ENCODE measurements around the gene FSTL5. TPM values are rescaled to one million over a fixed set of nuclear protein-coding genes. Genes with fewer than 3 reads are reported as not detected.

Gene FSTL5
- total RNA-seq, 1 experiment from 2014 or later, result not detected

DNA sequence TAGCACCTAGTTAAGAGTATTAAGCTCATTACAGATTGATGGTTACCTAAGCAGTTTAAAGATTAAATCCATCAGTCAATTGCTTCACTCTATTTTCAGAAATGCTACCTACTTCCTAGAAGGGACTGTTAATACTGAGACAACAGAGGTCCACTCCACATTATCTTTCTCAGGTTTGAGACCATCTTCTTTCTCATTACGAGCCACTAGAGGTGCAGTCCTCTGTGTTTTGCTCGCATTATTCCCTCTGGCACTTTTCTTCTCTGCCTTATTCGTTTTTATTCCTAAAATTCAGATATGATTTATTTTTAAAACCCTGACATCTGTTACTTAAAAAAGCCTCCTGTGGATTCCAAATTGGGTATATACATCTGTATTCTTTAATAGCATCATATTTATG is 459.1 kb downstream of the FSTL5 start:
- BruUV-seq (replicated peaks), result no TSS peak
- POLR2A ChIA-PET, result interaction anchor here (1.0 kb wide), 1 partner anchor 64 kb away, joined by 3 read pairs; no protein-coding TSS in a partner anchor
- H3K27me3 Mint-ChIP-seq (ENCODE audit: insufficient read depth, unreplicated experiment), result no peaks in the 10 kb centered on the region
- peaks cover 5% of the 10 kb centered on the region for H3K9me3 Mint-ChIP-seq (ENCODE audit: unreplicated experiment)
- no peaks in the 10 kb centered on the region for H3K4me1 Mint-ChIP-seq (ENCODE audit: insufficient read depth, unreplicated experiment)
- no peak for TF ChIP-seq CTCF (IDR thresholded peaks at IDR 0.05; ENCODE audit: unreplicated experiment)
- CTCF ChIA-PET, result interaction anchor here (0.5 kb wide), 1 partner anchor 310 kb away, joined by 3 read pairs; no protein-coding TSS in a partner anchor
- no peak overlapping the region for H3K4me3 Mint-ChIP-seq (ENCODE audit: unreplicated experiment)
- DNase-seq (ENCODE audit: unreplicated experiment), result no peak
- H3K36me3 Mint-ChIP-seq (ENCODE audit: insufficient read depth, unreplicated experiment), result no peaks in the 10 kb centered on the region
- intact Hi-C loops (cut with micrococcal nuclease), result no loop called here
- no peak overlapping the region for H3K27ac Mint-ChIP-seq (ENCODE audit: low read depth, unreplicated experiment)

- peaks cover 5% of the 10 kb centered on the region for H3K9me3 Mint-ChIP-seq (ENCODE audit: unreplicated experiment)
- TF ChIP-seq CTCF (IDR thresholded peaks at IDR 0.05; ENCODE audit: unreplicated experiment), result no peak
- H3K4me1 Mint-ChIP-seq (ENCODE audit: insufficient read depth, unreplicated experiment), result no peaks in the 10 kb centered on the region
- CTCF ChIA-PET, result no interaction called here
- no peak overlapping the region for H3K4me3 Mint-ChIP-seq (ENCODE audit: unreplicated experiment)
- intact Hi-C loops (cut with micrococcal nuclease), result no loop called here
- no peak overlapping the region for H3K27ac Mint-ChIP-seq (ENCODE audit: low read depth, unreplicated experiment)
- DNase-seq (ENCODE audit: unreplicated experiment), result no peak
- BruUV-seq (replicated peaks), result no TSS peak
- POLR2A ChIA-PET, result interaction anchor here (1.0 kb wide), 1 partner anchor 64 kb away, joined by 3 read pairs; no protein-coding TSS in a partner anchor
- H3K27me3 Mint-ChIP-seq (ENCODE audit: insufficient read depth, unreplicated experiment), result no peaks in the 10 kb centered on the region
- H3K36me3 Mint-ChIP-seq (ENCODE audit: insufficient read depth, unreplicated experiment), result no peaks in the 10 kb centered on the region
These were observed 459.8 kb downstream of the FSTL5 start for GRCh38 chr4:161704040-161704439.

DNA sequence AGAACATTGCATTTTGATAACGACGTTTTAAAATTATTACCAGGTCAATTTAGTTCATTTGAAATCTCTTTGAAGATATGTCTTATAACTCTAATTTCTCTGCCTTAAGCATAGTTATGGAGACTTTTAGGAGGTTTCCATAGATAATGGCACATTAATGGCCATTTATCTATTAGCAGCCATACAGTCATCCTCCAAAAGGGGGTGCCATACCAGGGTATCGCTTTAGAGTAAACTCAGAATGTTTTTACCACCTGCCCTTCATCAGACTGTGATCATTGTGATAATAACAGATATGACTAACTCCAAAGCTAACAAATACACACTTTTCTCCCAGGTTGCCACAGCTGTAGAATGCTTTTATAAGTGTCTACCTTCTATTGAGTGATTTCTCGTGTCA is 461.5 kb downstream of the FSTL5 start:
- ChIA-PET POLR2A (no interaction called here), CTCF (interaction anchor here (1.2 kb wide), 1 partner anchor 11 kb away, joined by 3 read pairs; no protein-coding TSS in a partner anchor)
- no peak overlapping the region for H3K27ac Mint-ChIP-seq (ENCODE audit: low read depth, unreplicated experiment)
- intact Hi-C loops (cut with micrococcal nuclease), result no loop called here
- H3K27me3 Mint-ChIP-seq (ENCODE audit: insufficient read depth, unreplicated experiment), result no peaks in the 10 kb centered on the region
- H3K4me1 Mint-ChIP-seq (ENCODE audit: insufficient read depth, unreplicated experiment), result no peaks in the 10 kb centered on the region
- no peak for DNase-seq (ENCODE audit: unreplicated experiment)
- no peak for TF ChIP-seq CTCF (IDR thresholded peaks at IDR 0.05; ENCODE audit: unreplicated experiment)
- H3K9me3 Mint-ChIP-seq (ENCODE audit: unreplicated experiment), result peaks cover 5% of the 10 kb centered on the region
- no TSS peak for BruUV-seq (replicated peaks)
- no peak overlapping the region for H3K4me3 Mint-ChIP-seq (ENCODE audit: unreplicated experiment)
- H3K36me3 Mint-ChIP-seq (ENCODE audit: insufficient read depth, unreplicated experiment), result no peaks in the 10 kb centered on the region

GRCh38 chr4:161696944-161697343 is 466.9 kb downstream of the FSTL5 start:
- BruUV-seq (replicated peaks), result no TSS peak
- no peaks in the 10 kb centered on the region for H3K9me3 Mint-ChIP-seq (ENCODE audit: unreplicated experiment)
- TF ChIP-seq CTCF (IDR thresholded peaks at IDR 0.05; ENCODE audit: unreplicated experiment), result no peak
- no peaks in the 10 kb centered on the region for H3K36me3 Mint-ChIP-seq (ENCODE audit: insufficient read depth, unreplicated experiment)
- H3K4me3 Mint-ChIP-seq (ENCODE audit: unreplicated experiment), result no peak overlapping the region
- no peaks in the 10 kb centered on the region for H3K27me3 Mint-ChIP-seq (ENCODE audit: insufficient read depth, unreplicated experiment)
- ChIA-PET POLR2A (no interaction called here), CTCF (interaction anchor here (0.5 kb wide), 1 partner anchor 229 kb away, joined by 3 read pairs; no protein-coding TSS in a partner anchor)
- intact Hi-C loops (cut with micrococcal nuclease), result no loop called here
- DNase-seq (ENCODE audit: unreplicated experiment), result no peak
- H3K4me1 Mint-ChIP-seq (ENCODE audit: insufficient read depth, unreplicated experiment), result no peaks in the 10 kb centered on the region
- no peak overlapping the region for H3K27ac Mint-ChIP-seq (ENCODE audit: low read depth, unreplicated experiment)
